ENCODE results near the gene MTRFR.

MTRFR gene

GRCh38 chr12:123283461-123283860, 50.2 kb downstream of the MTRFR start:
- Histone ChIP-seq H3K4me3 (ENCODE audit: low read length) (no peak overlapping the region), H3K27me3 (ENCODE audit: control insufficient read depth, insufficient read depth, low read length) (no peaks in the 10 kb centered on the region), H3K36me3 (ENCODE audit: control insufficient read depth, insufficient read depth, low read length) (no peaks in the 10 kb centered on the region), H3K9ac (ENCODE audit: low read length) (no peak overlapping the region), H3K4me1 (ENCODE audit: control insufficient read depth, insufficient read depth, low read length) (no peaks in the 10 kb centered on the region), H3K9me3 (ENCODE audit: control insufficient read depth, low read length) (no peaks in the 10 kb centered on the region)

- no peaks in the 10 kb centered on the region for H3K9me3 ChIP-seq (ENCODE audit: control insufficient read depth, low read length)
- H3K4me1 ChIP-seq (ENCODE audit: control insufficient read depth, insufficient read depth, low read length) = no peaks in the 10 kb centered on the region
- H3K9ac ChIP-seq (ENCODE audit: low read length) = no peak overlapping the region
- H3K36me3 ChIP-seq (ENCODE audit: control insufficient read depth, insufficient read depth, low read length) = no peaks in the 10 kb centered on the region
- H3K27me3 ChIP-seq (ENCODE audit: control insufficient read depth, insufficient read depth, low read length) = no peaks in the 10 kb centered on the region
- H3K4me3 ChIP-seq (ENCODE audit: low read length) = no peak overlapping the region
These were observed 51.4 kb downstream of the MTRFR start for GRCh38 chr12:123284669-123285068.

GRCh38 chr12:123286652-123287373, 53.6 kb downstream of the MTRFR start:
- no peak overlapping the region for H3K9ac ChIP-seq (ENCODE audit: low read length)
- H3K4me3 ChIP-seq (ENCODE audit: low read length) = no peak overlapping the region
- H3K9me3 ChIP-seq (ENCODE audit: control insufficient read depth, low read length) = no peaks in the 10 kb centered on the region
- no peaks in the 10 kb centered on the region for H3K36me3 ChIP-seq (ENCODE audit: control insufficient read depth, insufficient read depth, low read length)
- no peaks in the 10 kb centered on the region for H3K4me1 ChIP-seq (ENCODE audit: control insufficient read depth, insufficient read depth, low read length)
- H3K27me3 ChIP-seq (ENCODE audit: control insufficient read depth, insufficient read depth, low read length) = no peaks in the 10 kb centered on the region

- no peak overlapping the region for H3K9ac ChIP-seq (ENCODE audit: low read length)
- H3K4me1 ChIP-seq (ENCODE audit: control insufficient read depth, insufficient read depth, low read length) = no peaks in the 10 kb centered on the region
- H3K27me3 ChIP-seq (ENCODE audit: control insufficient read depth, insufficient read depth, low read length) = no peaks in the 10 kb centered on the region
- H3K36me3 ChIP-seq (ENCODE audit: control insufficient read depth, insufficient read depth, low read length) = no peaks in the 10 kb centered on the region
- no peaks in the 10 kb centered on the region for H3K9me3 ChIP-seq (ENCODE audit: control insufficient read depth, low read length)
- H3K4me3 ChIP-seq (ENCODE audit: low read length) = no peak overlapping the region
These were observed 55.6 kb downstream of the MTRFR start for GRCh38 chr12:123288751-123289346.

GRCh38 chr12:123289911-123290310, 56.7 kb downstream of the MTRFR start:
- Histone ChIP-seq H3K4me3 (ENCODE audit: low read length) (no peak overlapping the region), H3K9me3 (ENCODE audit: control insufficient read depth, low read length) (no peaks in the 10 kb centered on the region), H3K36me3 (ENCODE audit: control insufficient read depth, insufficient read depth, low read length) (no peaks in the 10 kb centered on the region), H3K27me3 (ENCODE audit: control insufficient read depth, insufficient read depth, low read length) (no peaks in the 10 kb centered on the region), H3K4me1 (ENCODE audit: control insufficient read depth, insufficient read depth, low read length) (no peaks in the 10 kb centered on the region), H3K9ac (ENCODE audit: low read length) (no peak overlapping the region)

- Histone ChIP-seq H3K27me3 (ENCODE audit: control insufficient read depth, insufficient read depth, low read length) (no peaks in the 10 kb centered on the region), H3K36me3 (ENCODE audit: control insufficient read depth, insufficient read depth, low read length) (no peaks in the 10 kb centered on the region), H3K4me3 (ENCODE audit: low read length) (no peak overlapping the region), H3K4me1 (ENCODE audit: control insufficient read depth, insufficient read depth, low read length) (no peaks in the 10 kb centered on the region), H3K9ac (ENCODE audit: low read length) (no peak overlapping the region), H3K9me3 (ENCODE audit: control insufficient read depth, low read length) (no peaks in the 10 kb centered on the region)
These were observed 60.0 kb downstream of the MTRFR start for GRCh38 chr12:123293178-123293760.

GRCh38 chr12:123305136-123305535, 71.9 kb downstream of the MTRFR start:
- Histone ChIP-seq H3K9ac (ENCODE audit: low read length) (no peak overlapping the region), H3K36me3 (ENCODE audit: control insufficient read depth, insufficient read depth, low read length) (peaks cover 8% of the 10 kb centered on the region), H3K27me3 (ENCODE audit: control insufficient read depth, insufficient read depth, low read length) (no peaks in the 10 kb centered on the region), H3K9me3 (ENCODE audit: control insufficient read depth, low read length) (no peaks in the 10 kb centered on the region), H3K4me1 (ENCODE audit: control insufficient read depth, insufficient read depth, low read length) (no peaks in the 10 kb centered on the region), H3K4me3 (ENCODE audit: low read length) (no peak overlapping the region)

GRCh38 chr12:123306200-123306599, 73.0 kb downstream of the MTRFR start:
- Histone ChIP-seq H3K9ac (ENCODE audit: low read length) (no peak overlapping the region), H3K36me3 (ENCODE audit: control insufficient read depth, insufficient read depth, low read length) (peaks cover 8% of the 10 kb centered on the region), H3K9me3 (ENCODE audit: control insufficient read depth, low read length) (no peaks in the 10 kb centered on the region), H3K4me3 (ENCODE audit: low read length) (no peak overlapping the region), H3K4me1 (ENCODE audit: control insufficient read depth, insufficient read depth, low read length) (no peaks in the 10 kb centered on the region), H3K27me3 (ENCODE audit: control insufficient read depth, insufficient read depth, low read length) (no peaks in the 10 kb centered on the region)
